Mesenteric fat pad (tissue), 1 donor: Measurements from ENCODE around the gene APBA3. TPM values are rescaled to one million over a fixed set of nuclear protein-coding genes. Genes with fewer than 3 reads are reported as not detected.

Experiments
- DNase-seq: peaks from one replicate; pipeline ENCODE4 v3.0.0-alpha.2; 2020; ENCODE audit warnings: low spot score
- total RNA-seq: library from RNA; stranded (reverse); fragmentation: NEBNext Ultra II Directional; extraction: Animal tissue kit (Norgen Biotek cat#: 25700); gene quantifications from one replicate; pipeline ENCODE4 v1.2.1, GENCODE V29; 2021
- donor health status: DM: yes; HTN: yes; CAD: no.

Gene APBA3
- total RNA-seq, 1 donor from 2014 or later, result 12.1 TPM

GRCh38 chr19:3788996-3789778 is 27.7 kb upstream of the APBA3 start:
- DNase-seq, result no peak

DNA sequence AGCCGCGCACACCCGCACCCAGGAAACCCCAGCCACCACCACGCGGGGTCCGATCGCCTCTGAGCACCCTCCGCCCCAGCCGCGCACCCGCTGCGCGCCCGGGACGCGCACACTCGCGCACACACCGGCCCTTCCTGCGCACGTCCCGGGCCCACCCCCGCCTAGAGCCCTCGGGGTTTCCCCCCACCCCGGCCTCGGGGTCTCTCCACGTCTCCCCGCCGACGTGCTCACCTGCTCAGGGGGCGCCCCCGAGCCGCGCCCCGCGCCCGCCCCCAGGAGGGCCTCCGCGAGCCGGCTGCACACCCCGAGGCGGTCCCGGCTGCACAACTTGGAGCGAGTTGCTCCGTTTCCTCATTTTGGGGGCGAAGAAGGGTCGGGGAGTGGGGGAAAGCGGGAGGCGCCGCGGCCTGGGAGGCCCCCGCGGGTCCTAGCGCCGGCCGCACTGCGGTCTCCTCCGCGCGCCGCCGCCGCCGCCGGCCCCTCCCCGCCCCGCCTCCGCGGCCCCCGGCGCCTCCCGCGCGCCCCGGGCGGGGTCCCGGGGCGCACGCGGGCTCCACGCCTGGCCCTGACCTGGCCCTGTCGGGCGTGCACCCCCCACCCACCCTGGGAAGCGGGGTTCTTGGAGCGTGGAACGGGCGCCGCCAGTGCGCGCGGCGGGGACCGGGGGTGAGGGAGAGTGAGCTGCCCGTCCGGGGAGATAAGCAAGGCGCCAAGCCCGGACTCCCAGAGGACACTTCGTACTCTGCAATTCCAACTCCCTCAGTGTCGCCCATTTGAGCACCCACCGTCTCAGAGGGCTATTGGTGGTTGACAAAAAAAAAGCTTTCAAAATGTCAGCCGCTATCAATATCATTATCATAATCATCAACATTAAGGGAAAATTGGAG is 24.7 kb upstream of the APBA3 start, which contains the start of gene MATK:
MATK (minus strand) TSS at position 444 of the 887 bp plus-strand sequence. CDS start 1,246 bp downstream, outside the sequence.
- DNase-seq, result no peak

- DNase-seq, result no peak
These were observed 24.0 kb upstream of the APBA3 start for GRCh38 chr19:3785451-3785937.

GRCh38 chr19:3784607-3785450 is 23.3 kb upstream of the APBA3 start:
- DNase-seq, result no peak

DNA sequence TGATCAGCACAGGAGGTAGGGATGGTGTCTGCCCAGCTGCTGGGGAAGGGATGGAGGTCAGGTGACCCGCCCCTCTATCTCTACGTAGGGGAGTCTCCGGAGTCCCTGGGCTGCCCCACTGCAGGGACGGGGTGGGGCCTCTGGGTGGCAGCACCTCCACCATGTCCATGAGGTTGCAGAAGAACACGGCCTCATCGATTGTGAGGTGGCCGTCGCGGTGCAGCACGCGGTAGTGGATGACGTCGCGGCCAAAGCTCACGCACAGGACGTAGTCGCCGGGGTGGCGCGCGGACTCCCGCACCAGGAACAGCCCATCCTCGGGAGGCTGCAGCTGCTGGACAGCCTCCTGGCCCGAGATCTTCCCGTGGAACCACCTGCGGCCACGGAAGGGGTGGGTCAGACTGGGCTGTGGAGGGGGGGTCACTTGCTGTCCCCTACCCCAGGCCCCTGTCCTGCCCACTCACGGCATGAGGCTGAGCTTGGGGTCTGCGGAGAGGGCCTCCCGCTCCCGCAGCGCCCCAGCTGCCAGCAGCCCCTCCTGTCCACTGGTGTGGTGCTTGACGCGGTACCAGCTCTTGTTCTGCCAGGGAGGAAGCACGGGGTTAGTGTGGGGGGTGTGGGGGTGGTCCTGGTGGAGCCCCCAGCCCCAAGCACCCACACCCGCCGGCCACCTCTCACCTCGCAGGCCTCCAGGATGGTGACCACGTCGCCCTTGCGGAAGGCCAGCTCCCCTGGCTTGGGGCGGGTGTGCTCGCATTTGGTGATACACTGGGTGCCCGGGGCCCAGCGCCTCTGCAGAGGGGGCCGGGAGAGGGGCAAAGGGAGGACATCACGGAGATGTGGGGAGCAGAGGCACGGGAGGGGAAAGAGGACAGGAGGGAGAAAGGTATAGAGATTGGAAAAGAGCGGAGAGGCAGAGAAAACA is 22.4 kb upstream of the APBA3 start:
- no peak for DNase-seq

DNA sequence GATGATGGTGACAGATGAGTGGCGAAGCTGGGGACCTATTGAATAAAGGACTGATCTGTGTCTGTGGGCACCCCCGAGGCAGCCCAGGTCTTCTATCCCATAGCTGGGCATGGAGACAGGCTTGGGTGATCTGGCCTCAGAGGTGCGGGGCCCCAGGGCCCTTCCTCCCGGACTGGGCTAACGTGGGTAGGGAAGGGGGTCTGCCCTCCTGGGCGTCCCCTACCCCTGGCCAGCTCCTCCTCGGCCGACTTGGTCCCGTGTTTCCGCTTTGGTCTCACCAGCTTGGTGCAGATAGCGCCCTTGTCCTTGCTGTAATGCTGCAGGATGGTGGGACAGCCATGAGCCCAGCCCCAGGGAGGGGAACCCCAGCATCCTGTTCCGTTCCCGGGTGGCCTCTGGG is 21.4 kb upstream of the APBA3 start:
- no peak for DNase-seq

- DNase-seq, result no peak
These were observed 20.8 kb upstream of the APBA3 start for GRCh38 chr19:3782330-3782729.

GRCh38 chr19:3781603-3782002 is 20.1 kb upstream of the APBA3 start:
- no peak for DNase-seq

DNA sequence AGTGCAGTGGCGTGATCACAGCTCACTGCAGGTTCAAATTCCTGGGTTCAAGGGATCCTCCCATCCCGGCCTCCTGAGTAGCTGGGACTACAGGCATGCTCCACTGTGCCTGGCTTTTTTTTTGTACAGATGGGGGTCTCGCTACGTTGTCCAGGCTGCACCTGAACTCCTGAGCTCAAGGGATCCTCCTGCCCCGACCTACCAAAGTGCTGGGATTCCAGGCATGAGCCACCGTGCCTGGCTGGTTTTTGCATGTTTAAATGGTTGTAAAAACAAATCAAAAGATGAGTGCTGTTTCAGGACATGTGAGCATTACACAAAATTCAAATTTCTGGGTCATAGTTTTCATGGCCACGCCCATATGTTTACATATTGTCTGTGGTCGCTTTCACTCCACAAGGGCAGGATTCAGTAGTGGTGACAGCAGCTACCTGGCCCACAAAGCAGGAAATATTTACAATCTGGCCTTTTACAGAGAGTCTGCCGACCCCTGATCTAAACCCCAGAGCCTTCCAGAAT is 19.4 kb upstream of the APBA3 start:
- no peak for DNase-seq

DNA sequence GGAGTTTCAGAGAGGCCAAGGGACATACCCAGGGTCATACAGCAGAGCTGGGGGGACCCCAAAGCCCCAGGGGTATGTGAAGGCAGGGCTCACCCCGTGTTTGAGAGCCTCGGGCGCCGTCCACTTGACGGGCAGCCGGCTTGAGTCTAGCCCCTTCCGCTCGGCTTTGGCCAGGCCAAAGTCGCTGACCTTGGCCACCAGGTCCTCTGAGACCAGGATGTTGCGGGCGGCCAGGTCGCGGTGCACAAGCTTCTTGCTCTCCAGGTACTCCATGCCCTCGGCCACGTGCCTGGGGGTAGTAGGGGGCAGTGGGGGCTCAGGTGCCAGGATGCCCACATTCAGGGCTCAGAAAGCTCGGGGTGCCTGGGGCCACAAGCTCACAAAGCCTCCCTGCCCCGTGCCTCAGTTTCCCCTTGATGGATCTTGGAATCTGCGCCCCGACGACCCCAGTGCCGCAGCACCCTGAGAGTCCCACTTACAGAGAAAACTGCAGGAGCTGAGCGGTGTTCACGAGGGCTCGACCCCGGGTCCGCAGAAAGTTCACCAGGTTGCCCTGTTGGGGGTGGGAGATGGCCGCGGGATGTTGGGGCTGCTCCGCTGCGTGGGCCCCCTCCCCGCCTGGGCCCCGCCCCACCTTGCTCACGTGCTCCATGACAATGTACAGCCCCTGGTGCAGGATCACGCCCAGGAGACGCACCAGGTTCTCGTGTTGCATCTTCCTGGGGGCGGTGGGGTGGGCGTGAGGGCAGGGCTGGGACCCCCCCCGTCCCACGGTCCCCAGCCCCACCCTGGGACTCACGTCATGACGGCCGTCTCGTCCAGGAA is 17.6 kb upstream of the APBA3 start:
- no peak for DNase-seq

GRCh38 chr19:3778104-3778867 is 16.8 kb upstream of the APBA3 start:
- DNase-seq, result no peak

DNA sequence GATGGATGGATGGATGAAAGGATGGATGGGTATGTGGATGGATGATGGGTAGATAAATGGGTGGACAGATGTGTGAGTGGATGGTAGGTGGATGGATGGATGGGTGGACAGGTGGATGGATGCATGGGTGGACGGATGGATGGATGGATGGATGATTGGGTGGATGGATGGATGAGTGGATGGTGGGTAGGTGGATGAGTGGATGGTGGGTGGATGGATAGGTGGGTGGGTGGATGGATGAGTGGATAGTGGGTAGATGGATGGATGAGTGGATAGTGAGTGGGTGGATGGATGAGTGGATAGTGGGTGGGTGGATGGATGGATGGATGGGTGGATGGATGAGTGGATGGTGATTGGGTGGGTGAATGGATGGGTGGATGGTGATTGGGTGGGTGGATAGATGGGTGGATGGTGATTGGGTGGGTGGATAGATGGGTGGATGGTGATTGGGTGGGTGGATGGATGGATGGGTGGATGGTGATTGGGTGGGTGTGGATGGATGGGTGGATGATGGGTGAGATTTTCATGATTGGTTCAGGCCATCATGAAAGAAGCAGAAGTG is 15.1 kb upstream of the APBA3 start:
- DNase-seq, result no peak

DNA sequence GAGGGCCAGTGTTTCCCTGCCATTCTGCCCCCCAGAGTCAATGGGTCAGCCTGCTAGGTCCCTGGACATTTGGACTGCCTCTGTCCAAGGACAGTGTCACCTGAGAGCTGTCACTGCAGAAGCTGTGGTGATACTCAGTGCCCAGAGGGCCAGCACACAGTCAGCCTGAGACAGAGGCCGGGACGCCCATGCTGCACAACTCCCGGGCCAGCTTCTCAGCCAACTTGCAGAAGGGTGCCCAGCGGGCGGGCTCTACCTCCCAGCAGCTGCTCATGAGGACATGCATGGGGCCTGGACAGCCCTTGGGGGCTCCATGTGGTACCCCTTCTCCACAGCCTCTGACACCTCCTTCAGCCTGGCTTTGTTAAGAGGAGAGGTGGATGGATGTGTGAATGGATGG is 14.3 kb upstream of the APBA3 start:
- DNase-seq, result no peak

DNA sequence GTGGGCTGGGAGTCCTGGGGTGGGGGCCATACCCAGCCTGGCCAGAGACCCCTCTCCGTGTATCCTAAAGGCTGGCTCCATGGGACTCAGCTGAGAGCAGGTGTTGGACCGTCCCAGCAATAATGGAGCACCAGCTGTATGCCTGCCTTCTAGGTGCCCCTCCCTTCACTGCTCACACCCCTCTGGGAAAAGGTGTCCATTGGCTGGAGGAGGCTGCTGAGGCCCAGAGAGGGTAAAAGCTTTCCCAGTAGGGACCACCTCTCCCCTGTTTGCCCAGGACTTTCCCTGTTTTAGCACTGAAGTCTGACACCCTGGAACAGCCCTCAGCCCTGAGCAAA is 13.9 kb upstream of the APBA3 start:
- DNase-seq, result no peak

- DNase-seq, result no peak
These were observed 13.3 kb upstream of the APBA3 start for GRCh38 chr19:3774621-3775373.

DNA sequence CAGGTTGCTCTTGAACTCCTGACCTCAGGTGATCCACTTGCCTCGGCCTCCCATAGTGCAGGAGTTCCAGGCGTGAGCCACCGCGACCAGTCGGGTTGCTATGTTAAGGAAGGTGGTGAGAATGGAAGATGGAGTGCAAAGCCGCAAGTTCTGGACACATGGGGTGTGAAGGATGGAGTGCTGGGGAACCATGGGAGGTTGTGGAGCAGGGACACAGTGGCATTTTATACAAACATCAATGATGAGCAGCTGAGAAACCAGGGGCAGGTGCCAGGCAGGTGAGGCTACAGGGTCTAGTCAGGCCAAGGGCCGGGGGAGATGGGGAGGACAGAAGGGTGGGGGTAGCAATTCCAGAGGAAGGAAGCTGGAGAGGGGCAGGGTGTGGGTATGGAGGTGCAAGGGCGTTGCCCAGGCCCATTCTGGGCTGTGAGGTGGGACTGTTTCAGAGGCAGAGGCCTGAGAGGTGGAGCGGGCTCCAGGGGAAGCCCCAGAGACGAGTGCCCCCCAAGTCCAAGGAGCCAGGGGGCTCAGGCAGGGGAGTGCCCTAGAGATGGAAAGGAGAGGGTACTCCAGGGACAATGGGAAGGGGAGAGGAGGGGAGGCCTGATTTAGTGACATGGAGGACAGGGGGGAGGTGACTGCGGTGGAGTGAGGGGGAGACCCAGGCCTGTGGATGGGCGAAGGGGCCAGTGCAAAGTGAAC is 12.5 kb upstream of the APBA3 start:
- no peak for DNase-seq
